MM.1S (cell line): ENCODE measurements around the gene ZBTB4.

Source experiments
- CTCF ChIP-seq: fragments of 300-600 bp; sonication (generic); IDR thresholded peaks from 2 replicates; pipeline ENCODE4 v1.5.1; 2016; ENCODE audit warnings: antibody characterized with exemption, low read length, mixed read lengths
- EZH2phosphoT487 ChIP-seq: fragments of 300-600 bp; sonication (generic); IDR thresholded peaks from 2 replicates; pipeline ENCODE4 v1.6.1; 2018; ENCODE audit warnings: antibody characterized with exemption, low read length

DNA sequence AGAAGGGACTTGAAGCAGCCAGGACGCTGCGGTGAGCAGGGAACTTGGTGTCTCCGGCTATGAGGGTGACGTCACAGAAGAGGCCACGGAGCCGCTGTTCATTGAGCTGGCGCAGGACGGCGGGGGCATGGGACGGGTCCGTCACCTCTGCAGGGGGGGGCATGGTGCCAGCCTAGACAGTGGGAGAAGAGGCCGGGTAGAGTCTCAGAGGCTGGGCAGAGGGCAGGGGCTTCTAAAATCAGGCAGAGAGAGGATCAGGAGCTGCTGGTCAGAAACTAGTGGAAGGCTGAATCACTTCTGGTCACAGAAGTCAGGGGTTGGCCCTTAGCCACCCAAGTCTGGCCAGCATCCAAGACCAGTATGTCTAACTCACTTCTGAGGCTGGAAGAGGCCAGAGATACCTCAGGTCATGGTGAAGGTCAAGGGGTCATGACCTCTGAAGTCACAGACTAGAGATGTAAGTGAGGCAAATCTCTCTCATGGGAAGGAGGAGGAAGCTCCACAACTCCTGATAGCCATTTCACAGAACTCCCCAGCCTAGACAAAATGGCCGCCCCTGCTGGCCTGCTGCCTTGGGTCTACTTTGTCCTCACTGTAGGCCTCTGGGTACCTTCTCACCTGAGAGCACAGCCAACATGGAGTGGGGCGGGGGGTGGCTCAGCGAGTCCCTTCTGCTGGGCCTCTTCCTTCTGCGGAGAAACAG is 12.6 kb downstream of the ZBTB4 start:
- no peak for TF ChIP-seq CTCF
- no peak for TF ChIP-seq EZH2phosphoT487
